Fibroblast of skin of abdomen (primary cell): ENCODE results near the gene SLC41A3.
"Not testable (repeated sequence)": the region's sequence is repeated elsewhere in the genome, so short reads cannot be mapped to it uniquely, and the experiment has no call there.

ENCODE experiments used
- DNase-seq: peaks from one replicate; pipeline ENCODE4 v3.0.0-alpha.2; 2013

Gene SLC41A3

GRCh38 chr3:125990253-125990970 lies 93.5 kb downstream of the SLC41A3 start:
- peak; percentile 93 for DNase-seq

- not testable (repeated sequence) for DNase-seq
These were observed 99.0 kb downstream of the SLC41A3 start for GRCh38 chr3:125984951-125985350.

- DNase-seq = not testable (repeated sequence)
These were observed 106.8 kb downstream of the SLC41A3 start for GRCh38 chr3:125977104-125977503.

GRCh38 chr3:125976003-125976390 lies 107.9 kb downstream of the SLC41A3 start:
- peak; percentile 39 for DNase-seq

- DNase-seq = not testable (repeated sequence)
These were observed 108.5 kb downstream of the SLC41A3 start for GRCh38 chr3:125975245-125976002.

- DNase-seq = peak; percentile 37
These were observed 111.7 kb downstream of the SLC41A3 start for GRCh38 chr3:125971997-125972944.

- not testable (repeated sequence) for DNase-seq
These were observed 115.0 kb downstream of the SLC41A3 start, which contains the start of gene ROPN1B for GRCh38 chr3:125968701-125969592. Gene ROPN1B, plus strand, starts transcription at chr3:125969178. Its CDS starts 2,877 bp downstream, at chr3:125972055.

- not testable (repeated sequence) for DNase-seq
These were observed 115.8 kb downstream of the SLC41A3 start for GRCh38 chr3:125968121-125968520.

GRCh38 chr3:125967156-125967555 lies 116.8 kb downstream of the SLC41A3 start:
- no peak for DNase-seq

GRCh38 chr3:125965505-125965904 lies 118.4 kb downstream of the SLC41A3 start:
- no peak for DNase-seq

GRCh38 chr3:125963834-125964233 lies 120.1 kb downstream of the SLC41A3 start:
- DNase-seq = not testable (repeated sequence)

- no peak for DNase-seq
These were observed 122.7 kb downstream of the SLC41A3 start for GRCh38 chr3:125961289-125961589.

- no peak for DNase-seq
These were observed 123.3 kb downstream of the SLC41A3 start for GRCh38 chr3:125960456-125961288.

- DNase-seq = no peak
These were observed 123.9 kb downstream of the SLC41A3 start for GRCh38 chr3:125960066-125960424.

- DNase-seq = no peak
These were observed 124.4 kb downstream of the SLC41A3 start for GRCh38 chr3:125959317-125960065.

GRCh38 chr3:125958511-125959316 lies 125.2 kb downstream of the SLC41A3 start:
- DNase-seq = no peak

- no peak for DNase-seq
These were observed 126.0 kb downstream of the SLC41A3 start for GRCh38 chr3:125957674-125958510.

GRCh38 chr3:125957020-125957419 lies 126.9 kb downstream of the SLC41A3 start:
- not testable (repeated sequence) for DNase-seq
